ENCODE data around the gene HOXB13. TPM values are rescaled to one million over a fixed set of nuclear protein-coding genes. Genes with fewer than 3 reads are reported as not detected.

HOXB13 gene
- polyA plus RNA-seq, 1 of the 3 experiments (the other 2 are of a cell fraction) = not detected

GRCh38 chr17:48770954-48771353, 42.4 kb upstream of the HOXB13 start (continued):
- TF ChIP-seq CTCF (IDR thresholded peaks at IDR 0.05) (no peak), SMC3 (IDR thresholded peaks at IDR 0.05; ENCODE audit: low read depth, low read length) (no peak), RCOR1 (IDR thresholded peaks at IDR 0.05; ENCODE audit: low read length) (no peak), FOSL2 (IDR thresholded peaks at IDR 0.05; ENCODE audit: borderline replicate concordance, low read depth) (no peak), ELF1 (IDR thresholded peaks at IDR 0.05) (no peak)

GRCh38 chr17:48769009-48769675, 40.6 kb upstream of the HOXB13 start:
- H3K27ac ChIP-seq (ENCODE audit: low read depth in 2 of 2, low read length in 1 of 2) = no peak overlapping the region
- no peaks in the 10 kb centered on the region for H3K9me2 ChIP-seq
- DNase-seq = no peak
- peaks cover 86% of the 10 kb centered on the region for H3K27me3 ChIP-seq (ENCODE audit: insufficient read depth)
- TF ChIP-seq FOXM1 (IDR thresholded peaks at IDR 0.05; ENCODE audit: low read depth) (no peak), TEAD4 (IDR thresholded peaks at IDR 0.05; ENCODE audit: borderline replicate concordance, insufficient read depth) (no peak), NFIC (IDR thresholded peaks at IDR 0.05; ENCODE audit: borderline replicate concordance) (no peak)
- H3K79me2 ChIP-seq (ENCODE audit: insufficient read depth) = no peaks in the 10 kb centered on the region
- H3K4me1 ChIP-seq (ENCODE audit: control insufficient read depth in 1 of 2, insufficient read depth in 2 of 2, low read depth in 1 of 2, low read length in 1 of 2) = no peaks in the 10 kb centered on the region
- H3K9me3 ChIP-seq = no peaks in the 10 kb centered on the region
- H3K9ac ChIP-seq = no peak overlapping the region
- no peaks in the 10 kb centered on the region for H4K20me1 ChIP-seq (ENCODE audit: insufficient read depth)
- CTCF ChIA-PET = interaction anchor here (1.0 to 5.0 kb wide), 10 partner anchors 15 to 267 kb away, joined by 3 to 24 read pairs (median 5); no protein-coding TSS in a partner anchor
- H3K36me3 ChIP-seq (replicated peaks in 1 of 2; ENCODE audit: control insufficient read depth in 1 of 2, insufficient read depth in 2 of 2, low read length in 1 of 2) = no peaks in the 10 kb centered on the region
- no peaks in the 10 kb centered on the region for H3F3A ChIP-seq (replicated peaks; ENCODE audit: insufficient read depth)
- no peak overlapping the region for H2AFZ ChIP-seq (ENCODE audit: low read depth)
- WGBS (ENCODE audit: low lambda C conversion rate) = 32% methylated on average over 5 of the region's 5 CpGs
- H3K4me3 ChIP-seq (ENCODE audit: low read depth in 2 of 2, low read length in 1 of 2) = no peak overlapping the region
- POLR2A ChIA-PET = no interaction called here
- no peak overlapping the region for H3K4me2 ChIP-seq

- DNase-seq = no peak
- Histone ChIP-seq H3K9ac (no peak overlapping the region), H2AFZ (ENCODE audit: low read depth) (no peak overlapping the region), H3K4me2 (no peak overlapping the region), H3K79me2 (ENCODE audit: insufficient read depth) (no peaks in the 10 kb centered on the region), H3K27ac (ENCODE audit: low read depth in 2 of 2, low read length in 1 of 2) (no peak overlapping the region), H3F3A (replicated peaks; ENCODE audit: insufficient read depth) (no peaks in the 10 kb centered on the region), H3K36me3 (replicated peaks in 1 of 2; ENCODE audit: control insufficient read depth in 1 of 2, insufficient read depth in 2 of 2, low read length in 1 of 2) (no peaks in the 10 kb centered on the region), H3K9me3 (no peaks in the 10 kb centered on the region), H3K4me1 (ENCODE audit: control insufficient read depth in 1 of 2, insufficient read depth in 2 of 2, low read depth in 1 of 2, low read length in 1 of 2) (no peaks in the 10 kb centered on the region), H3K9me2 (no peaks in the 10 kb centered on the region), H3K27me3 (ENCODE audit: insufficient read depth) (peaks cover 90% of the 10 kb centered on the region), H4K20me1 (ENCODE audit: insufficient read depth) (no peaks in the 10 kb centered on the region), H3K4me3 (ENCODE audit: low read depth in 2 of 2, low read length in 1 of 2) (no peak overlapping the region)
- 20% methylated on average over 4 of the region's 4 CpGs for WGBS (ENCODE audit: low lambda C conversion rate)
- POLR2A ChIA-PET = no interaction called here
- CTCF ChIA-PET = interaction anchor here (0.8 to 5.0 kb wide), 8 partner anchors 18 to 265 kb away, joined by 3 to 24 read pairs (median 4); no protein-coding TSS in a partner anchor
- TF ChIP-seq USF2 (IDR thresholded peaks at IDR 0.05; ENCODE audit: borderline replicate concordance, low read depth, low read length) = no peak
- TF ChIP-seq CTCF (IDR thresholded peaks at IDR 0.05) = no peak
- no peak for TF ChIP-seq TCF12 (IDR thresholded peaks at IDR 0.05)
- TF ChIP-seq TAF1 (IDR thresholded peaks at IDR 0.05; ENCODE audit: borderline replicate concordance, low read depth, low read length) = no peak
- TF ChIP-seq JUND (IDR thresholded peaks at IDR 0.05) = no peak
- no peak for TF ChIP-seq SMC3 (IDR thresholded peaks at IDR 0.05; ENCODE audit: low read depth, low read length)
- no peak for TF ChIP-seq EZH2phosphoT487 (IDR thresholded peaks at IDR 0.05; ENCODE audit: borderline replicate concordance, low read depth)
- no peak for TF ChIP-seq IRF3 (IDR thresholded peaks at IDR 0.05; ENCODE audit: low read depth, low read length)
- TF ChIP-seq FOXM1 (IDR thresholded peaks at IDR 0.05; ENCODE audit: low read depth) = no peak
- TF ChIP-seq RAD21 (IDR thresholded peaks at IDR 0.05; ENCODE audit: low read length) = no peak
- TF ChIP-seq MEF2A (IDR thresholded peaks at IDR 0.05; ENCODE audit: borderline replicate concordance, low read depth) = no peak
- no peak for TF ChIP-seq RXRA (IDR thresholded peaks at IDR 0.05; ENCODE audit: borderline replicate concordance, low read depth)
- TF ChIP-seq RCOR1 (IDR thresholded peaks at IDR 0.05; ENCODE audit: low read length) = no peak
- no peak for TF ChIP-seq ELF1 (IDR thresholded peaks at IDR 0.05)
- TF ChIP-seq CHD2 (IDR thresholded peaks at IDR 0.05; ENCODE audit: low read length, partially characterized antibody) = no peak
These were observed 38.8 kb upstream of the HOXB13 start for GRCh38 chr17:48767263-48767774.

All from SK-N-SH (cell line).